Measurements from ENCODE around the gene PAIP2B. TPM values are rescaled to one million over a fixed set of nuclear protein-coding genes. Genes with fewer than 3 reads are reported as not detected.

PAIP2B gene
- polyA plus RNA-seq, 1 of the 3 experiments (the other 2 are of a cell fraction) = 0.20 TPM

GRCh38 chr2:71207601-71208000 is 19.3 kb downstream of the PAIP2B start:
- CTCF ChIA-PET = interaction anchor here (1.5 to 2.2 kb wide), 2 partner anchors 17 to 51 kb away, joined by 4 to 8 read pairs; no protein-coding TSS in a partner anchor
- Histone ChIP-seq H3K9me3 (no peaks in the 10 kb centered on the region), H3K4me1 (ENCODE audit: control insufficient read depth in 1 of 2, insufficient read depth in 2 of 2, low read depth in 1 of 2, low read length in 1 of 2) (peaks cover 0 to 3% of the 10 kb centered on the region in 2 experiments; a peak in 1 of 4 replicates), H3K79me2 (ENCODE audit: insufficient read depth) (no peaks in the 10 kb centered on the region), H3K4me2 (no peak overlapping the region), H3K27me3 (ENCODE audit: insufficient read depth) (peaks cover 4% of the 10 kb centered on the region; the same call in 1 of the 2 replicates), H3K9me2 (peaks cover 5% of the 10 kb centered on the region; the same call in 1 of the 2 replicates), H3K36me3 (replicated peaks in 1 of 2; ENCODE audit: control insufficient read depth in 1 of 2, insufficient read depth in 2 of 2, low read length in 1 of 2) (no peaks in the 10 kb centered on the region), H4K20me1 (ENCODE audit: insufficient read depth) (no peaks in the 10 kb centered on the region), H3K27ac (ENCODE audit: low read depth in 2 of 2, low read length in 1 of 2) (no peak overlapping the region), H2AFZ (ENCODE audit: low read depth) (no peak overlapping the region), H3K9ac (no peak overlapping the region), H3F3A (replicated peaks; ENCODE audit: insufficient read depth) (no peaks in the 10 kb centered on the region), H3K4me3 (ENCODE audit: low read depth in 2 of 2, low read length in 1 of 2) (no peak overlapping the region)
- no peak for DNase-seq
- TF ChIP-seq FOXM1 (IDR thresholded peaks at IDR 0.05; ENCODE audit: low read depth) (no peak), NFIC (IDR thresholded peaks at IDR 0.05; ENCODE audit: borderline replicate concordance) (no peak), GABPA (IDR thresholded peaks at IDR 0.05; ENCODE audit: low read depth) (no peak), PBX3 (IDR thresholded peaks at IDR 0.05) (no peak), CTCF (IDR thresholded peaks at IDR 0.05) (no peak), POLR2AphosphoS5 (IDR thresholded peaks at IDR 0.05; ENCODE audit: low read depth, low read length) (no peak), FOSL2 (IDR thresholded peaks at IDR 0.05; ENCODE audit: borderline replicate concordance, low read depth) (no peak), REST (IDR thresholded peaks at IDR 0.05; ENCODE audit: low read depth, low read length) (no peak)
- 23% methylated on average over 1 of the region's 1 CpG for WGBS (ENCODE audit: low lambda C conversion rate)
- POLR2A ChIA-PET = no interaction called here

- Histone ChIP-seq H3K9me3 (no peaks in the 10 kb centered on the region), H3K4me1 (ENCODE audit: control insufficient read depth in 1 of 2, insufficient read depth in 2 of 2, low read depth in 1 of 2, low read length in 1 of 2) (peaks cover 0 to 3% of the 10 kb centered on the region in 2 experiments; a peak in 1 of 4 replicates), H3K4me2 (no peak overlapping the region), H3K79me2 (ENCODE audit: insufficient read depth) (no peaks in the 10 kb centered on the region), H3K27ac (ENCODE audit: low read depth in 2 of 2, low read length in 1 of 2) (no peak overlapping the region), H2AFZ (ENCODE audit: low read depth) (no peak overlapping the region), H3K4me3 (ENCODE audit: low read depth in 2 of 2, low read length in 1 of 2) (no peak overlapping the region), H3K9ac (no peak overlapping the region), H4K20me1 (ENCODE audit: insufficient read depth) (no peaks in the 10 kb centered on the region), H3F3A (replicated peaks; ENCODE audit: insufficient read depth) (no peaks in the 10 kb centered on the region), H3K9me2 (peaks cover 5% of the 10 kb centered on the region; the same call in 1 of the 2 replicates), H3K27me3 (ENCODE audit: insufficient read depth) (peaks cover 4% of the 10 kb centered on the region; the same call in 1 of the 2 replicates), H3K36me3 (replicated peaks in 1 of 2; ENCODE audit: control insufficient read depth in 1 of 2, insufficient read depth in 2 of 2, low read length in 1 of 2) (no peaks in the 10 kb centered on the region)
- ChIA-PET POLR2A (no interaction called here), CTCF (interaction anchor here (1.3 to 2.2 kb wide), 3 partner anchors 15 to 50 kb away, joined by 4 to 8 read pairs (median 4); no protein-coding TSS in a partner anchor)
- no peak for DNase-seq
- TF ChIP-seq FOXJ3 (CRISPR knock-in tag; IDR thresholded peaks at IDR 0.05) (no peak), NRF1 (IDR thresholded peaks at IDR 0.05; ENCODE audit: low read depth, low read length) (no peak), MAX (IDR thresholded peaks at IDR 0.05; ENCODE audit: low read depth) (no peak), GABPA (IDR thresholded peaks at IDR 0.05; ENCODE audit: low read depth) (no peak), ZBTB33 (IDR thresholded peaks at IDR 0.05; ENCODE audit: borderline replicate concordance, low read depth) (no peak), RAD21 (IDR thresholded peaks at IDR 0.05; ENCODE audit: low read length) (no peak), USF1 (IDR thresholded peaks at IDR 0.05; ENCODE audit: borderline replicate concordance, low read depth) (no peak), SIN3A (IDR thresholded peaks at IDR 0.05; ENCODE audit: borderline replicate concordance, low read depth, low read length) (no peak), TAF1 (IDR thresholded peaks at IDR 0.05; ENCODE audit: borderline replicate concordance, low read depth, low read length) (no peak), JUND (IDR thresholded peaks at IDR 0.05) (no peak), EZH2phosphoT487 (IDR thresholded peaks at IDR 0.05; ENCODE audit: borderline replicate concordance, low read depth) (no peak)
These were observed 20.6 kb downstream of the PAIP2B start for GRCh38 chr2:71206271-71206670.
